Mesenchymal stem cell (in vitro differentiated cells and primary cell): ENCODE results near the gene KRT79.

ENCODE experiments used
- DNase-seq: peaks from one replicate; pipeline ENCODE4 v3.0.0-alpha.2; 2013
- H2AFZ ChIP-seq: one replicate; pipeline ENCODE4 v1.6.1; 2013; ENCODE audit warnings: low read depth, mild to moderate bottlenecking, control low read depth, inconsistent platforms, low read length, moderate library complexity
- H2AK5ac ChIP-seq: 2 replicates; pipeline ENCODE4 v1.6.1; 2013; ENCODE audit warnings: low read length, moderate library complexity, mild to moderate bottlenecking, inconsistent platforms; ENCODE audit not compliant: severe bottlenecking
- H2BK120ac ChIP-seq: one replicate; pipeline ENCODE4 v1.6.1; 2013; ENCODE audit warnings: low read depth, mild to moderate bottlenecking, inconsistent platforms, low read length, moderate library complexity
- H2BK12ac ChIP-seq, 2 experiments: one replicate each; pipeline ENCODE4 v1.6.1; 2013; ENCODE audit warnings: inconsistent platforms in 2 of 2, low read length in 2 of 2, mild to moderate bottlenecking in 2 of 2, moderate library complexity in 2 of 2, control low read depth in 1 of 2
- H2BK15ac ChIP-seq: one replicate; pipeline ENCODE4 v1.6.1; 2013; ENCODE audit warnings: mild to moderate bottlenecking, low read depth, inconsistent platforms; ENCODE audit not compliant: poor library complexity, severe bottlenecking
- H2BK5ac ChIP-seq: 2 replicates; pipeline ENCODE4 v1.6.1; 2013; ENCODE audit warnings: low read depth, mild to moderate bottlenecking, low read length, control low read depth, inconsistent platforms; ENCODE audit not compliant: poor library complexity, severe bottlenecking
- H3K14ac ChIP-seq, 2 experiments: one replicate each; pipeline ENCODE4 v1.6.1; 2013; ENCODE audit warnings: inconsistent platforms in 2 of 2, low read length in 2 of 2, control low read depth in 1 of 2, mild to moderate bottlenecking in 1 of 2, moderate library complexity in 1 of 2
- H3K18ac ChIP-seq, 2 experiments: one replicate each; pipeline ENCODE4 v1.6.1; 2013; ENCODE audit warnings: inconsistent platforms in 2 of 2, low read length in 2 of 2, control low read depth in 1 of 2, low read depth in 1 of 2, mild to moderate bottlenecking in 1 of 2
- H3K23ac ChIP-seq, 2 experiments: one replicate each; pipeline ENCODE4 v1.6.1; 2013; ENCODE audit warnings: inconsistent platforms in 2 of 2, low read length in 2 of 2, mild to moderate bottlenecking in 2 of 2, moderate library complexity in 2 of 2, control low read depth in 1 of 2
- H3K27ac ChIP-seq: 2 replicates; pipeline ENCODE4 v1.5.1; 2013; ENCODE audit warnings: mild to moderate bottlenecking, moderate library complexity, low read length, control low read depth, inconsistent platforms; ENCODE audit not compliant: poor library complexity, severe bottlenecking
- H3K27me3 ChIP-seq, 2 experiments: 2 replicates each; pipeline versions ENCODE4 v1.6.1 to v1.7.0; 2013; ENCODE audit warnings: low read length in 2 of 2, mild to moderate bottlenecking in 2 of 2, moderate library complexity in 2 of 2, control low read depth in 1 of 2, inconsistent platforms in 1 of 2; ENCODE audit not compliant: control insufficient read depth in 1 of 2, insufficient read depth in 1 of 2
- H3K36me3 ChIP-seq, 2 experiments: 2 replicates each; pipeline versions ENCODE4 v1.6.1 to v1.7.0; 2013; ENCODE audit warnings: low read length in 2 of 2, control low read depth in 1 of 2, inconsistent platforms in 1 of 2, low read depth in 1 of 2, mild to moderate bottlenecking in 1 of 2; ENCODE audit not compliant: insufficient read depth in 2 of 2, control insufficient read depth in 1 of 2
- H3K4ac ChIP-seq, 2 experiments: one replicate each; pipeline ENCODE4 v1.6.1; 2013; ENCODE audit warnings: inconsistent platforms in 2 of 2, low read length in 2 of 2, mild to moderate bottlenecking in 2 of 2, moderate library complexity in 2 of 2, control low read depth in 1 of 2, low read depth in 1 of 2
- H3K4me1 ChIP-seq: 2 replicates; pipeline ENCODE4 v1.6.1; 2013; ENCODE audit warnings: low read depth, low read length, control low read depth; ENCODE audit not compliant: control insufficient read depth, insufficient read depth
- H3K4me2 ChIP-seq: 2 replicates; pipeline ENCODE4 v1.6.1; 2013; ENCODE audit warnings: low read length, mild to moderate bottlenecking, inconsistent platforms; ENCODE audit not compliant: poor library complexity, severe bottlenecking
- H3K4me3 ChIP-seq, 2 experiments: 2 replicates each; pipeline versions ENCODE4 v1.5.1 to v1.7.0; 2013; ENCODE audit warnings: low read length in 2 of 2, mild to moderate bottlenecking in 2 of 2, control low read depth in 1 of 2, low read depth in 1 of 2; ENCODE audit not compliant: insufficient read depth in 1 of 2
- H3K79me1 ChIP-seq: replicated peaks from 2 replicates; pipeline ENCODE4 v1.6.1; 2013; ENCODE audit warnings: mild to moderate bottlenecking, control low read depth, low read length, inconsistent platforms; ENCODE audit not compliant: poor library complexity, severe bottlenecking
- H3K9ac ChIP-seq: 2 replicates; pipeline ENCODE4 v1.7.0; 2013; ENCODE audit warnings: mild to moderate bottlenecking, low read length, moderate library complexity
- H3K9me3 ChIP-seq: 2 replicates; pipeline ENCODE4 v1.7.0; 2013; ENCODE audit warnings: mild to moderate bottlenecking, low read length; ENCODE audit not compliant: control insufficient read depth
- H4K8ac ChIP-seq: one replicate; pipeline ENCODE4 v1.6.1; 2013; ENCODE audit warnings: inconsistent platforms, mild to moderate bottlenecking, low read length, moderate library complexity
- H4K91ac ChIP-seq: one replicate; pipeline ENCODE4 v1.6.1; 2013; ENCODE audit warnings: mild to moderate bottlenecking, low read length, inconsistent platforms
- WGBS: methylation state at CpG from one replicate; pipeline ENCODE4 v1.1.7; 2013; ENCODE audit warnings: mixed read lengths; 5-methylcytosine and 5-hydroxymethylcytosine counted together

Gene KRT79

GRCh38 chr12:52878507-52879393, 44.6 kb upstream of the KRT79 start:
- Histone ChIP-seq H3K36me3 (no peaks in the 10 kb centered on the region), H2AK5ac (no peak overlapping the region)

GRCh38 chr12:52877242-52877641, 43.1 kb upstream of the KRT79 start:
- no peak overlapping the region for H2AK5ac ChIP-seq

More at GRCh38 chr12:52878507-52879393, 44.6 kb upstream of the KRT79 start:
- 83% methylated on average over 16 of the region's 17 CpGs for WGBS
- Histone ChIP-seq H3K4me2 (peak overlapping the region; percentile 67), H2BK120ac (no peak overlapping the region), H3K79me1 (no peaks in the 10 kb centered on the region), H3K9ac (peak overlapping the region; percentile 59), H3K4me1 (peaks cover 26% of the 10 kb centered on the region), H2BK15ac (peak overlapping the region; percentile 29), H3K27ac (no peak overlapping the region), H3K4ac (peak overlapping the region; percentile 8 to 59), H2BK12ac (no peak overlapping the region), H3K27me3 (peaks cover 0 to 2% of the 10 kb centered on the region in 2 experiments), H3K4me3 (peak overlapping the region in 1 of 2 experiments; percentile 49), H4K91ac (peak overlapping the region; percentile 81), H2AFZ (peak overlapping the region; percentile 21), H3K9me3 (no peaks in the 10 kb centered on the region), H3K23ac (no peak overlapping the region), H3K14ac (peak overlapping the region in 1 of 2 experiments; percentile 15), H4K8ac (peak overlapping the region; percentile 47), H2BK5ac (no peak overlapping the region), H3K18ac (peak overlapping the region; percentile 13 to 75)
- DNase-seq = no peak

GRCh38 chr12:52876372-52876771, 42.3 kb upstream of the KRT79 start:
- H3K27me3 ChIP-seq = peaks cover 0 to 2% of the 10 kb centered on the region in 2 experiments
- WGBS = 90% methylated on average over 7 of the region's 7 CpGs
- H2BK120ac ChIP-seq = peak overlapping the region; percentile 27

More at GRCh38 chr12:52877242-52877641, 43.1 kb upstream of the KRT79 start:
- no peak overlapping the region for H3K18ac ChIP-seq
- 77% methylated on average over 3 of the region's 3 CpGs for WGBS
- no peak for DNase-seq
- no peak overlapping the region for H2BK120ac ChIP-seq
- H2BK15ac ChIP-seq = no peak overlapping the region
- no peak overlapping the region for H3K23ac ChIP-seq
- peaks cover 0 to 2% of the 10 kb centered on the region in 2 experiments for H3K27me3 ChIP-seq
- no peak overlapping the region for H3K4me2 ChIP-seq
- peaks cover 30% of the 10 kb centered on the region for H3K4me1 ChIP-seq
- no peaks in the 10 kb centered on the region for H3K79me1 ChIP-seq
- H3K27ac ChIP-seq = no peak overlapping the region
- H3K9ac ChIP-seq = no peak overlapping the region
- no peak overlapping the region for H2AFZ ChIP-seq
- no peak overlapping the region for H2BK5ac ChIP-seq
- no peaks in the 10 kb centered on the region for H3K36me3 ChIP-seq
- H4K91ac ChIP-seq = peak overlapping the region; percentile 18
- no peak overlapping the region for H3K4ac ChIP-seq
- no peak overlapping the region for H2BK12ac ChIP-seq
- H4K8ac ChIP-seq = no peak overlapping the region
- no peak overlapping the region for H3K4me3 ChIP-seq
- H3K14ac ChIP-seq = no peak overlapping the region
- no peaks in the 10 kb centered on the region for H3K9me3 ChIP-seq

More at GRCh38 chr12:52876372-52876771, 42.3 kb upstream of the KRT79 start:
- Histone ChIP-seq H2BK12ac (no peak overlapping the region), H3K9me3 (no peaks in the 10 kb centered on the region), H3K14ac (no peak overlapping the region), H3K23ac (no peak overlapping the region), H3K9ac (no peak overlapping the region), H2AFZ (no peak overlapping the region), H2BK5ac (no peak overlapping the region), H3K4ac (no peak overlapping the region), H3K4me2 (no peak overlapping the region), H2BK15ac (no peak overlapping the region), H3K27ac (no peak overlapping the region), H3K4me3 (no peak overlapping the region), H4K91ac (peak overlapping the region; percentile 12), H3K4me1 (peaks cover 33% of the 10 kb centered on the region), H3K36me3 (no peaks in the 10 kb centered on the region), H4K8ac (peak overlapping the region; percentile 30), H3K79me1 (no peaks in the 10 kb centered on the region), H2AK5ac (no peak overlapping the region), H3K18ac (no peak overlapping the region)
- no peak for DNase-seq
